HEK293 (cell line): ENCODE measurements around the gene WWC1.

ENCODE experiments used
- CTCF ChIP-seq: fragments of 450-650 bp; formaldehyde crosslinking; IDR thresholded peaks from 2 replicates; pipeline ENCODE4 v1.5.1; 2016; ENCODE audit warnings: missing biosample characterization, missing genetic modification characterization
- ZNF558 ChIP-seq: fragments of 450-650 bp; formaldehyde crosslinking; IDR thresholded peaks from 2 replicates; pipeline ENCODE4 v1.5.1; 2016; ENCODE audit warnings: missing biosample characterization, missing genetic modification characterization
- ZNF785 ChIP-seq: fragments of 450-650 bp; formaldehyde crosslinking; IDR thresholded peaks from 2 replicates; pipeline ENCODE4 v1.5.1; 2016; ENCODE audit warnings: missing biosample characterization, missing genetic modification characterization

DNA sequence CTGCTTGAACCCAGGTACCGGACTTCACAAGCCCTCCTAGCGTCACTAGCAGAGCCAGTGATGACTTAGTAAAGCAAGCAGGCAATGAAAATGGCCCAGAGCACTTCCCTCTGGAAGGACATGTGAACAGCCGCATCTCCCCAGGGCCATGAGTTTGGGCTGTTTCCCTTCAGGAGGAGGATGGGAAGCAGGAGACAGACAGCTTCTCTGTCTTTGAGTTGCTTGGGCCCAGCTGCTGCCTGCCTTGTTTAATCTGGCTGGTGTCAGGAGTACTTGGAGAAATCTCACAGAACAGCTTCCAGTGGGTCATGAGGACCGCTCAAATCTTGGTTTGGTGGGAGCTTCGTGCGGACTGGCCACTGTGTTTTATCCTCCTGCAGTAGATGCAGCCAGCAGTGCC lies 25.4 kb upstream of the WWC1 start:
- TF ChIP-seq ZNF785 (tag by site-specific recombination) (no peak), ZNF558 (tag by site-specific recombination) (no peak), CTCF (tag by site-specific recombination) (no peak)
